ENCODE results near the gene TSPAN5.

The TSPAN5 gene

GRCh38 chr4:98611677-98612317 lies 46.6 kb downstream of the TSPAN5 start:
- in situ Hi-C loops (cut with MboI; ENCODE audit: low pct_unique_long_range_greater_than_20kb, low sequenced_read_pairs, unreplicated experiment) = no loop called here
- TF ChIP-seq CTCF (IDR thresholded peaks at IDR 0.05; ENCODE audit: extremely low read depth, insufficient read depth, missing control alignments) = no peak
- DNase-seq (ENCODE audit: low spot score) = no peak

- in situ Hi-C loops (cut with MboI; ENCODE audit: low pct_unique_long_range_greater_than_20kb, low sequenced_read_pairs, unreplicated experiment) = no loop called here
- DNase-seq (ENCODE audit: low spot score) = no peak
- no peak for TF ChIP-seq CTCF (IDR thresholded peaks at IDR 0.05; ENCODE audit: extremely low read depth, insufficient read depth, missing control alignments)
Observed at GRCh38 chr4:98610926-98611676, 47.3 kb downstream of the TSPAN5 start.

GRCh38 chr4:98610431-98610830 lies 48.0 kb downstream of the TSPAN5 start:
- in situ Hi-C loops (cut with MboI; ENCODE audit: low pct_unique_long_range_greater_than_20kb, low sequenced_read_pairs, unreplicated experiment) = no loop called here
- no peak for DNase-seq (ENCODE audit: low spot score)
- no peak for TF ChIP-seq CTCF (IDR thresholded peaks at IDR 0.05; ENCODE audit: extremely low read depth, insufficient read depth, missing control alignments)

- TF ChIP-seq CTCF (IDR thresholded peaks at IDR 0.05; ENCODE audit: extremely low read depth, insufficient read depth, missing control alignments) = no peak
- no peak for DNase-seq (ENCODE audit: low spot score)
- in situ Hi-C loops (cut with MboI; ENCODE audit: low pct_unique_long_range_greater_than_20kb, low sequenced_read_pairs, unreplicated experiment) = no loop called here
Observed at GRCh38 chr4:98609934-98610333, 48.5 kb downstream of the TSPAN5 start.

GRCh38 chr4:98608356-98608755 lies 50.1 kb downstream of the TSPAN5 start:
- TF ChIP-seq CTCF (IDR thresholded peaks at IDR 0.05; ENCODE audit: extremely low read depth, insufficient read depth, missing control alignments) = no peak
- DNase-seq (ENCODE audit: low spot score) = no peak
- in situ Hi-C loops (cut with MboI; ENCODE audit: low pct_unique_long_range_greater_than_20kb, low sequenced_read_pairs, unreplicated experiment) = no loop called here

GRCh38 chr4:98606894-98607293 lies 51.5 kb downstream of the TSPAN5 start:
- TF ChIP-seq CTCF (IDR thresholded peaks at IDR 0.05; ENCODE audit: extremely low read depth, insufficient read depth, missing control alignments) = no peak
- DNase-seq (ENCODE audit: low spot score) = no peak
- in situ Hi-C loops (cut with MboI; ENCODE audit: low pct_unique_long_range_greater_than_20kb, low sequenced_read_pairs, unreplicated experiment) = no loop called here
